Measurements from ENCODE around the gene UBASH3A.

Gene UBASH3A

DNA sequence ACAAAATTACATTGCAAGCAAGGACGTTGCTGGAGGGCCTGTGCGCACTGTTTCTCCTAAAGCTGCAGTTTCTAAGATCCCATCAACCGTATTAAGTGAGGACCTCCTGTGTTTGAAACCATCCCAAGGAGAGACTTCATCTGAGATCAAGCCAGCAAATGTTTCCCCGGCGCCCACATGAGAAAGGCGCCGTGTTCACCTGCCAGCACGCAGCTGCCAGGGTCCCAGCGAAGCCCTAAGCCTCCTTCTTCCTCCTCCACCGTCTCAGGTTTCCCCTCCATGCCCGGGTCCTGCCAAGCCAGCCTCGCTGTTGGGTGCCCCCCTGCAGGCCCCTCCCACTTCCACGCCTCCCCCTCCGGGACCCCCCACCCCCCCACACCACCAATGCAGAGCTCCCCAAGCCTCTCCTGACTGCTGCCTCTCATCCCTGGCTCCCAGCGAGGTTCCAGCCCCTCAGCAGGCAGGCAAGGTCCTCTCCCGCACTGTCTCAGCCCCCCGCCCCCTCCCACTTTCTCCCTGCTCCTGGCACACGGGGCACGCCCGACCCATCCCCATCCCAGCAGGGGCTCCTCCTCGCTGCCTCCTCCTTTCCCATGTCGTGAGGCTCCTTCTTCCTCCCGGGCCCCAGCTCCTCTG lies 28.7 kb upstream of the UBASH3A start:
- Histone ChIP-seq H3K4ac (ENCODE audit: low read depth in 1 of 2, low read length in 2 of 2) (no peak overlapping the region), H2BK15ac (ENCODE audit: low read depth, poor library complexity, severe bottlenecking) (no peak overlapping the region), H2BK120ac (ENCODE audit: low read depth, low read length) (no peak overlapping the region), H3K9me3 (ENCODE audit: control insufficient read depth, low read length) (no peaks in the 10 kb centered on the region), H3K14ac (ENCODE audit: low read length in 2 of 2) (no peak overlapping the region), H2AK5ac (ENCODE audit: low read length, severe bottlenecking) (no peak overlapping the region), H4K8ac (ENCODE audit: low read length) (no peak overlapping the region), H3K36me3 (ENCODE audit: control insufficient read depth in 1 of 2, insufficient read depth in 2 of 2, low read depth in 1 of 2, low read length in 2 of 2) (no peaks in the 10 kb centered on the region), H3K79me1 (replicated peaks; ENCODE audit: low read length, poor library complexity, severe bottlenecking) (no peaks in the 10 kb centered on the region), H4K91ac (ENCODE audit: low read length) (no peak overlapping the region), H3K4me2 (ENCODE audit: low read length, poor library complexity, severe bottlenecking) (no peak overlapping the region), H3K23ac (ENCODE audit: low read length in 2 of 2) (no peak overlapping the region), H3K27me3 (ENCODE audit: control insufficient read depth in 1 of 2, insufficient read depth in 1 of 2, low read length in 2 of 2) (peaks cover 21 to 69% of the 10 kb centered on the region in 2 experiments), H2BK5ac (ENCODE audit: low read depth, low read length, poor library complexity, severe bottlenecking) (no peak overlapping the region), H3K4me1 (ENCODE audit: control insufficient read depth, insufficient read depth, low read depth, low read length) (no peaks in the 10 kb centered on the region), H3K18ac (ENCODE audit: low read depth in 1 of 2, low read length in 2 of 2) (no peak overlapping the region), H2BK12ac (ENCODE audit: low read length in 2 of 2) (no peak overlapping the region), H2AFZ (ENCODE audit: low read depth, low read length) (no peak overlapping the region), H3K4me3 (ENCODE audit: insufficient read depth in 1 of 2, low read depth in 1 of 2, low read length in 2 of 2) (no peak overlapping the region), H3K27ac (ENCODE audit: low read length, poor library complexity, severe bottlenecking) (no peak overlapping the region), H3K9ac (ENCODE audit: low read length) (no peak overlapping the region)
- WGBS: 50% methylated on average over 23 of the region's 23 CpGs
- DNase-seq: no peak

DNA sequence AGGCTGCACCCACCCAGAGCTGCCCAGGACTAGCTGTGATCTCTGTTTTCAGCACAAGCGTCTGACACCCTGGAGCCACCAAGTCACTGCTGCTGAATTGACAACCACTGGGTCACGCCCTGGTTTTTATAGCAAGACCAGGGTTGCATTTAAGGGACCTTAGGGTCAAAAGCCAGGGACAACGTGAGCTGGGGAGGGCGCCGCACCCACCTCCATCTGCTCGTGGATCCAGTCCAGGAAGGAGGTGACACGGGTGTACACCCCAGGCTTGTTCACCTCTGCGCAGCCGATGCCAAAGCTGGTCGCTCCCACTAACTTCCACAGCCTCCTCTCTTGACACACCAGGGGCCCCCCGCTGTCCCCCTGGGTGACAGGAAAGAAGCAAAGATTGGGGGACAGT lies 28.2 kb upstream of the UBASH3A start:
- Histone ChIP-seq H3K4me1 (ENCODE audit: control insufficient read depth, insufficient read depth, low read depth, low read length) (no peaks in the 10 kb centered on the region), H2BK120ac (ENCODE audit: low read depth, low read length) (no peak overlapping the region), H3K9me3 (ENCODE audit: control insufficient read depth, low read length) (no peaks in the 10 kb centered on the region), H3K9ac (ENCODE audit: low read length) (no peak overlapping the region), H4K91ac (ENCODE audit: low read length) (no peak overlapping the region), H3K4ac (ENCODE audit: low read depth in 1 of 2, low read length in 2 of 2) (no peak overlapping the region), H3K27me3 (ENCODE audit: control insufficient read depth in 1 of 2, insufficient read depth in 1 of 2, low read length in 2 of 2) (peaks cover 21 to 65% of the 10 kb centered on the region in 2 experiments), H3K4me2 (ENCODE audit: low read length, poor library complexity, severe bottlenecking) (no peak overlapping the region), H2AK5ac (ENCODE audit: low read length, severe bottlenecking) (no peak overlapping the region), H3K4me3 (ENCODE audit: insufficient read depth in 1 of 2, low read depth in 1 of 2, low read length in 2 of 2) (no peak overlapping the region), H3K14ac (ENCODE audit: low read length in 2 of 2) (no peak overlapping the region), H2AFZ (ENCODE audit: low read depth, low read length) (no peak overlapping the region), H2BK15ac (ENCODE audit: low read depth, poor library complexity, severe bottlenecking) (no peak overlapping the region), H3K18ac (ENCODE audit: low read depth in 1 of 2, low read length in 2 of 2) (no peak overlapping the region), H2BK5ac (ENCODE audit: low read depth, low read length, poor library complexity, severe bottlenecking) (no peak overlapping the region), H3K27ac (ENCODE audit: low read length, poor library complexity, severe bottlenecking) (no peak overlapping the region), H3K36me3 (ENCODE audit: control insufficient read depth in 1 of 2, insufficient read depth in 2 of 2, low read depth in 1 of 2, low read length in 2 of 2) (no peaks in the 10 kb centered on the region), H3K79me1 (replicated peaks; ENCODE audit: low read length, poor library complexity, severe bottlenecking) (no peaks in the 10 kb centered on the region), H2BK12ac (ENCODE audit: low read length in 2 of 2) (no peak overlapping the region), H3K23ac (ENCODE audit: low read length in 2 of 2) (no peak overlapping the region), H4K8ac (ENCODE audit: low read length) (no peak overlapping the region)
- WGBS: 78% methylated on average over 11 of the region's 11 CpGs
- DNase-seq: no peak

DNA sequence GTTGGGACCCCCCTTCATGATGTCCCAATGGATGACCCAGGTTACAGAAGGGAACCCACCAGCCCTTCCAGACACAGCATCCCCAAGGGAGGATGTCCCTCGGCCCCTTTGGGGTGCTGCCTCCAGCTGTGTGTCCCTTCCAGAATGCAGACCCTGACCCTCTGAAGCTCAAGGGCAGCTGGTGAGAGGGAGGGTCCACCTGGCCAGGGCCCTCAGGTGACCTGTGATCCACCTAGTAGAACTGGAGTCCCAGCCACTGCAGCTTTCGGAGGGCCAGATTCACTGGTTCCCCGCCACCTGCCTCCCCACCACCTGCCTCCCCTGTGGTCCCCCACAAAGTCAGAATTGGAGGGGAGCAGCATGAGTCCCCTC lies 27.8 kb upstream of the UBASH3A start:
- Histone ChIP-seq H2BK12ac (ENCODE audit: low read length in 2 of 2) (no peak overlapping the region), H3K4me3 (ENCODE audit: insufficient read depth in 1 of 2, low read depth in 1 of 2, low read length in 2 of 2) (no peak overlapping the region)

GRCh38 chr21:42376338-42376982 lies 27.2 kb upstream of the UBASH3A start:
- Histone ChIP-seq H3K4me1 (ENCODE audit: control insufficient read depth, insufficient read depth, low read depth, low read length) (no peaks in the 10 kb centered on the region), H4K8ac (ENCODE audit: low read length) (no peak overlapping the region), H3K36me3 (ENCODE audit: control insufficient read depth in 1 of 2, insufficient read depth in 2 of 2, low read depth in 1 of 2, low read length in 2 of 2) (no peaks in the 10 kb centered on the region), H2BK12ac (ENCODE audit: low read length in 2 of 2) (no peak overlapping the region), H3K4me2 (ENCODE audit: low read length, poor library complexity, severe bottlenecking) (no peak overlapping the region), H2BK120ac (ENCODE audit: low read depth, low read length) (no peak overlapping the region), H3K4ac (ENCODE audit: low read depth in 1 of 2, low read length in 2 of 2) (no peak overlapping the region), H2AK5ac (ENCODE audit: low read length, severe bottlenecking) (no peak overlapping the region), H3K14ac (ENCODE audit: low read length in 2 of 2) (no peak overlapping the region), H4K91ac (ENCODE audit: low read length) (no peak overlapping the region), H3K18ac (ENCODE audit: low read depth in 1 of 2, low read length in 2 of 2) (no peak overlapping the region), H3K4me3 (ENCODE audit: insufficient read depth in 1 of 2, low read depth in 1 of 2, low read length in 2 of 2) (no peak overlapping the region), H2BK15ac (ENCODE audit: low read depth, poor library complexity, severe bottlenecking) (no peak overlapping the region), H2AFZ (ENCODE audit: low read depth, low read length) (no peak overlapping the region), H3K23ac (ENCODE audit: low read length in 2 of 2) (no peak overlapping the region), H3K9me3 (ENCODE audit: control insufficient read depth, low read length) (no peaks in the 10 kb centered on the region), H3K27me3 (ENCODE audit: control insufficient read depth in 1 of 2, insufficient read depth in 1 of 2, low read length in 2 of 2) (peaks cover 21 to 59% of the 10 kb centered on the region in 2 experiments), H3K79me1 (replicated peaks; ENCODE audit: low read length, poor library complexity, severe bottlenecking) (no peaks in the 10 kb centered on the region), H2BK5ac (ENCODE audit: low read depth, low read length, poor library complexity, severe bottlenecking) (no peak overlapping the region), H3K27ac (ENCODE audit: low read length, poor library complexity, severe bottlenecking) (no peak overlapping the region), H3K9ac (ENCODE audit: low read length) (no peak overlapping the region)
- no peak for DNase-seq
- 80% methylated on average over 29 of the region's 32 CpGs for WGBS

More for the DNA sequence above, 27.8 kb upstream of the UBASH3A start:
- 72% methylated on average over 3 of the region's 3 CpGs for WGBS
- Histone ChIP-seq H3K18ac (ENCODE audit: low read depth in 1 of 2, low read length in 2 of 2) (no peak overlapping the region), H3K27ac (ENCODE audit: low read length, poor library complexity, severe bottlenecking) (no peak overlapping the region), H3K14ac (ENCODE audit: low read length in 2 of 2) (no peak overlapping the region), H3K9me3 (ENCODE audit: control insufficient read depth, low read length) (no peaks in the 10 kb centered on the region), H2BK15ac (ENCODE audit: low read depth, poor library complexity, severe bottlenecking) (no peak overlapping the region), H3K4me2 (ENCODE audit: low read length, poor library complexity, severe bottlenecking) (no peak overlapping the region), H3K23ac (ENCODE audit: low read length in 2 of 2) (no peak overlapping the region), H3K4ac (ENCODE audit: low read depth in 1 of 2, low read length in 2 of 2) (no peak overlapping the region), H3K36me3 (ENCODE audit: control insufficient read depth in 1 of 2, insufficient read depth in 2 of 2, low read depth in 1 of 2, low read length in 2 of 2) (no peaks in the 10 kb centered on the region), H4K8ac (ENCODE audit: low read length) (no peak overlapping the region), H4K91ac (ENCODE audit: low read length) (no peak overlapping the region), H3K79me1 (replicated peaks; ENCODE audit: low read length, poor library complexity, severe bottlenecking) (no peaks in the 10 kb centered on the region), H2BK120ac (ENCODE audit: low read depth, low read length) (no peak overlapping the region), H2BK5ac (ENCODE audit: low read depth, low read length, poor library complexity, severe bottlenecking) (no peak overlapping the region), H2AFZ (ENCODE audit: low read depth, low read length) (no peak overlapping the region), H3K27me3 (ENCODE audit: control insufficient read depth in 1 of 2, insufficient read depth in 1 of 2, low read length in 2 of 2) (peaks cover 21 to 62% of the 10 kb centered on the region in 2 experiments), H3K4me1 (ENCODE audit: control insufficient read depth, insufficient read depth, low read depth, low read length) (no peaks in the 10 kb centered on the region), H2AK5ac (ENCODE audit: low read length, severe bottlenecking) (no peak overlapping the region), H3K9ac (ENCODE audit: low read length) (no peak overlapping the region)
- DNase-seq: no peak
